B cell (primary cell): ENCODE measurements around the gene TGM6. TPM values are rescaled to one million over a fixed set of nuclear protein-coding genes. Genes with fewer than 3 reads are reported as not detected.

Experiments
- ATAC-seq: fragments of 200-7000 bp; cut with Tn5 transposase; one replicate; pipeline ENCODE4 v1.10.0; 2021; ENCODE audit warnings: low read depth, mild to moderate bottlenecking, moderate number of reproducible peaks, moderate library complexity
- CTCF ChIA-PET: fragments of 350-600 bp; sonication (Branson Sonifier 250); formaldehyde crosslinking; loops from one replicate; lab custom pipeline; 2021; ENCODE audit warnings: antibody characterized with exemption, inconsistent platforms; lab: Charles Lee
- POLR2A ChIA-PET: fragments of 350-600 bp; sonication (Branson Sonifier 250); formaldehyde crosslinking; loops from one replicate; lab custom pipeline; 2021; ENCODE audit warnings: antibody characterized with exemption; lab: Charles Lee
- DNase-seq: peaks from one replicate; pipeline ENCODE4 v3.0.0; 2013
- H2AFZ ChIP-seq: 2 replicates; pipeline ENCODE4 v1.6.1; 2012; ENCODE audit warnings: mild to moderate bottlenecking, low read depth, low read length; ENCODE audit not compliant: insufficient read depth, poor library complexity, severe bottlenecking
- H3K27ac ChIP-seq, 2 donors: 1 replicate in 1 of 2; 2 replicates in 1 of 2; pipeline ENCODE4 v1.5.1; 2012 to 2013; ENCODE audit warnings: low read length in 2 of 2, mild to moderate bottlenecking in 2 of 2, moderate library complexity in 1 of 2
- H3K27me3 ChIP-seq, 4 experiments: fragments of 200-600 bp in 1 of 4; sonication (generic) in 1 of 4; replicated peaks in 1 of 4; 1 replicate in 2 of 4; 2 replicates in 2 of 4; pipeline versions ENCODE4 v1.6.1 to v1.7.0; 2013 to 2016; ENCODE audit warnings: low read length in 3 of 4, mild to moderate bottlenecking in 2 of 4, mixed read lengths in 1 of 4, moderate library complexity in 1 of 4; ENCODE audit not compliant: insufficient read depth in 4 of 4, control insufficient read depth in 3 of 4; ENCODE audit errors: control extremely low read depth in 1 of 4
- H3K36me3 ChIP-seq, 2 experiments: replicated peaks in 1 of 2; 1 replicate in 1 of 2; 2 replicates in 1 of 2; pipeline versions ENCODE4 v1.6.1 to v1.7.1; 2013; ENCODE audit warnings: low read length in 1 of 2; ENCODE audit not compliant: insufficient read depth in 2 of 2, control insufficient read depth in 1 of 2; ENCODE audit errors: control extremely low read depth in 1 of 2, extremely low read depth in 1 of 2
- H3K4me1 ChIP-seq, 2 donors: fragments of 200-600 bp in 1 of 2; sonication (generic) in 1 of 2; 1 replicate in 1 of 2; 2 replicates in 1 of 2; pipeline versions ENCODE4 v1.5.1 to v1.6.1; 2013 to 2017; ENCODE audit warnings: low read length in 2 of 2; ENCODE audit not compliant: control insufficient read depth in 2 of 2, insufficient read depth in 2 of 2
- H3K4me2 ChIP-seq: replicated peaks from 2 replicates; pipeline ENCODE3; 2012; ENCODE audit warnings: mild to moderate bottlenecking, low read depth, low read length; ENCODE audit not compliant: poor library complexity, severe bottlenecking
- H3K4me3 ChIP-seq, 5 experiments: fragments of 200-600 bp in 1 of 5; sonication (generic) in 1 of 5; 1 replicate in 3 of 5; 2 replicates in 2 of 5; pipeline versions ENCODE4 v1.5.1 to v1.7.0; 2011 to 2016; ENCODE audit warnings: low read length in 4 of 5, mild to moderate bottlenecking in 4 of 5, low read depth in 2 of 5, control low read depth in 1 of 5, moderate library complexity in 1 of 5; ENCODE audit not compliant: insufficient read depth in 1 of 5; ENCODE audit errors: control extremely low read depth in 1 of 5, extremely low read depth in 1 of 5
- H3K79me2 ChIP-seq: fragments of 200-600 bp; sonication (generic); one replicate; pipeline ENCODE4 v1.6.0; 2016; ENCODE audit warnings: low read length; ENCODE audit not compliant: control insufficient read depth, insufficient read depth
- H3K9ac ChIP-seq: fragments of 200-600 bp; sonication (generic); 2 replicates; pipeline ENCODE4 v1.6.1; 2017; ENCODE audit warnings: mild to moderate bottlenecking, low read length, moderate library complexity
- H3K9me3 ChIP-seq, 3 donors: one replicate each; pipeline versions ENCODE4 v1.6.1 to v1.7.1; 2013; ENCODE audit warnings: low read length in 2 of 3; ENCODE audit not compliant: control insufficient read depth in 2 of 3, insufficient read depth in 1 of 3; ENCODE audit errors: control extremely low read depth in 1 of 3
- H4K20me1 ChIP-seq: 2 replicates; pipeline ENCODE4 v1.6.0; 2012; ENCODE audit warnings: mild to moderate bottlenecking, low read length; ENCODE audit not compliant: insufficient read depth, control insufficient read depth, poor library complexity, severe bottlenecking
- H3K27ac Mint-ChIP-seq: one replicate; pipeline ENCODE4 v1.8.0; 2021; ENCODE audit warnings: mixed read lengths
- H3K27me3 Mint-ChIP-seq: one replicate; pipeline ENCODE4 v1.8.0; 2021; ENCODE audit warnings: mixed read lengths
- H3K4me1 Mint-ChIP-seq: one replicate; pipeline ENCODE4 v1.8.0; 2021; ENCODE audit warnings: mixed read lengths
- H3K4me3 Mint-ChIP-seq: one replicate; pipeline ENCODE4 v1.8.0; 2021; ENCODE audit warnings: mixed read lengths
- H3K9me3 Mint-ChIP-seq: one replicate; pipeline ENCODE4 v1.8.0; 2022; ENCODE audit warnings: mixed read lengths; ENCODE audit not compliant: insufficient read depth
- EZH2 ChIP-seq: IDR thresholded peaks from 2 replicates; pipeline ENCODE4 v1.6.1; 2012; ENCODE audit warnings: borderline replicate concordance, low read depth, mild to moderate bottlenecking, moderate library complexity, low read length; ENCODE audit not compliant: insufficient read depth, poor library complexity, severe bottlenecking
- WGBS: methylation state at CpG from one replicate; pipeline ENCODE4 v1.1.5; 2013; ENCODE audit warnings: missing lambda C conversion rate; ENCODE audit not compliant: insufficient coverage; 5-methylcytosine and 5-hydroxymethylcytosine counted together
- intact Hi-C: fragments of 100-400 bp; cut with micrococcal nuclease; formaldehyde crosslinking; loops from one replicate; pipeline ENCODE4 v1.10.0; 2022
- polyA plus RNA-seq: library from polyadenylated mRNA; depleted of rRNA; stranded (reverse); fragments of >200 nt; gene quantifications from 2 replicates; pipeline ENCODE4 v1.2.3, GENCODE V29; 2012
- total RNA-seq, 2 donors: library from RNA; stranded (reverse); fragments of 120-200 nt in 1 of 2; gene quantifications; 1 replicate in 1 of 2; 2 replicates in 1 of 2; pipeline versions ENCODE4 v1.2.3 to v1.2.4, GENCODE V29; 2013 to 2022
- TF ChIP-seq, protein P1 (sequence below): fragments of 200-600 bp; IDR thresholded peaks from one replicate; pipeline ENCODE4 v1.8.0; 2022; ENCODE audit warnings: antibody characterized with exemption, mild to moderate bottlenecking

TGM6 gene
- total and polyA plus RNA-seq, 2 donors (not counting 1 experiment from before 2014, with no cell fraction given) = not detected

DNA sequence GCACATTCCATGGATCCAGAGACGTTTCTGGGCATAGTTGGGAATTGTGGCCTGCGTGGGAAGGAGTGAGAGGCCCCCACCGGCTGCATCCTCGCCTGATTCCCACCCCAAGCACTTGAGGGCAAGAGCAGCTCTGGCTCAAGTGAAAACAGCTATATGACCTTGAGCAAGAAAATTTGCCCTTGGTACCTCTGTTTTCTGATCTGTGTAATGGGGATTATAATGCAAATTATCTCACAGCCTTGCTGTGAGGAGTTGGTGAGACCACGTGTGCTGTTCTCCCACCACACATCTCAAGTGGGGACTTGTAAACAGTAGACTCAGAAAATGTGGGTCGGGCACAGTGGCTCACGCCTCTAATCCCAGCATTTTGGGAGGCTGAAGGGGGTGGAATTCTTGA, 602 bp downstream of the TGM6 start:
- WGBS = 89% methylated on average over 4 of the region's 7 CpGs

DNA sequence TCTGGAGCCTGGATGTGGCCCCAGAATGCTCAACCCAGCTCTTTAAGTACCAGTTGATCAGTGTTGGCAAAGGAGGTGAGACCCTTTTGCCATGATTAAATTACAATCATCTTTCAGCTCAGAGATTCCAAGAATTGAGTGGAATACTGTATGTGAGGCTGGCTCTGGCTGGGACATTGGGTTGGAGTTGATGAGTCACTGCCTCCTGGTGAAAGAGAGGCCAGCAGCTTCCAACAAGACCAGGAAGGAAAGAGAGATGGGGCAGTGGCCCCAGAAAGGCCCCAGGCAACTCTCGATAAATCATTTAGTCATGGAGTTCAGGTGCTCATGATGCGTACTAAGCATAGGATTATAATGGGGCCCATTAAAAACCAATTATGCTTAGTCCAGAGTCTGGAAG, 2.1 kb downstream of the TGM6 start:
- DNase-seq = no peak
- TF ChIP-seq, protein P1, sequence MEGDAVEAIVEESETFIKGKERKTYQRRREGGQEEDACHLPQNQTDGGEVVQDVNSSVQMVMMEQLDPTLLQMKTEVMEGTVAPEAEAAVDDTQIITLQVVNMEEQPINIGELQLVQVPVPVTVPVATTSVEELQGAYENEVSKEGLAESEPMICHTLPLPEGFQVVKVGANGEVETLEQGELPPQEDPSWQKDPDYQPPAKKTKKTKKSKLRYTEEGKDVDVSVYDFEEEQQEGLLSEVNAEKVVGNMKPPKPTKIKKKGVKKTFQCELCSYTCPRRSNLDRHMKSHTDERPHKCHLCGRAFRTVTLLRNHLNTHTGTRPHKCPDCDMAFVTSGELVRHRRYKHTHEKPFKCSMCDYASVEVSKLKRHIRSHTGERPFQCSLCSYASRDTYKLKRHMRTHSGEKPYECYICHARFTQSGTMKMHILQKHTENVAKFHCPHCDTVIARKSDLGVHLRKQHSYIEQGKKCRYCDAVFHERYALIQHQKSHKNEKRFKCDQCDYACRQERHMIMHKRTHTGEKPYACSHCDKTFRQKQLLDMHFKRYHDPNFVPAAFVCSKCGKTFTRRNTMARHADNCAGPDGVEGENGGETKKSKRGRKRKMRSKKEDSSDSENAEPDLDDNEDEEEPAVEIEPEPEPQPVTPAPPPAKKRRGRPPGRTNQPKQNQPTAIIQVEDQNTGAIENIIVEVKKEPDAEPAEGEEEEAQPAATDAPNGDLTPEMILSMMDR = no peak
- no peak for TF ChIP-seq EZH2
- H3K79me2 ChIP-seq = no peaks in the 10 kb centered on the region
- H3K4me1 ChIP-seq = no peaks in the 10 kb centered on the region
- CTCF ChIA-PET = no interaction called here
- no peak overlapping the region for H3K4me2 ChIP-seq
- H3K9me3 ChIP-seq = peaks cover 0 to 18% (median 2%) of the 10 kb centered on the region in 3 donors
- no peak overlapping the region for H3K27ac Mint-ChIP-seq
- ATAC-seq = no peak
- no peak overlapping the region for H2AFZ ChIP-seq
- H3K4me3 Mint-ChIP-seq = no peak overlapping the region
- H3K9me3 Mint-ChIP-seq = no peaks in the 10 kb centered on the region
- peaks cover 0 to 4% (median 0%) of the 10 kb centered on the region in 4 experiments for H3K27me3 ChIP-seq
- H3K9ac ChIP-seq = no peak overlapping the region
- peaks cover 18% of the 10 kb centered on the region for H3K27me3 Mint-ChIP-seq
- 100% methylated on average over 2 of the region's 2 CpGs for WGBS
- peaks cover 2% of the 10 kb centered on the region for H3K4me1 Mint-ChIP-seq
- H3K36me3 ChIP-seq = no peaks in the 10 kb centered on the region
- no peak overlapping the region for H3K4me3 ChIP-seq
- intact Hi-C loops = no loop called here
- POLR2A ChIA-PET = no interaction called here
- H3K27ac ChIP-seq = no peak overlapping the region
- H4K20me1 ChIP-seq = no peaks in the 10 kb centered on the region

More for the DNA sequence above, 602 bp downstream of the TGM6 start:
- intact Hi-C loops = no loop called here
- no peak overlapping the region for H3K27ac ChIP-seq
- no peak overlapping the region for H3K4me3 ChIP-seq
- Mint-ChIP-seq H3K27me3 (peaks cover 23% of the 10 kb centered on the region), H3K9me3 (no peaks in the 10 kb centered on the region), H3K4me1 (no peaks in the 10 kb centered on the region), H3K4me3 (no peak overlapping the region), H3K27ac (no peak overlapping the region)
- H3K9ac ChIP-seq = no peak overlapping the region
- peaks cover 0 to 6% (median 0%) of the 10 kb centered on the region in 3 donors for H3K9me3 ChIP-seq
- ChIA-PET POLR2A (no interaction called here), CTCF (interaction anchor here (1.0 kb wide), 1 partner anchor 103 kb away, joined by 4 read pairs; no protein-coding TSS in a partner anchor)
- no peak for ATAC-seq
- DNase-seq = no peak
- no peak overlapping the region for H2AFZ ChIP-seq
- H3K4me1 ChIP-seq = no peaks in the 10 kb centered on the region
- no peak for TF ChIP-seq EZH2
- TF ChIP-seq, protein P1 = no peak
- H3K4me2 ChIP-seq = no peak overlapping the region
- no peaks in the 10 kb centered on the region for H3K79me2 ChIP-seq
- H3K27me3 ChIP-seq = peaks cover 0 to 4% (median 0%) of the 10 kb centered on the region in 4 experiments
- no peaks in the 10 kb centered on the region for H3K36me3 ChIP-seq
- H4K20me1 ChIP-seq = no peaks in the 10 kb centered on the region
